Cortex of kidney (tissue), 1 donor: Measurements from ENCODE around the gene ADAMTS9.

ENCODE experiments used
- DNase-seq: peaks from one replicate; lab custom pipeline; 2025; lab: John Stamatoyannopoulos, UW

Gene ADAMTS9

DNA sequence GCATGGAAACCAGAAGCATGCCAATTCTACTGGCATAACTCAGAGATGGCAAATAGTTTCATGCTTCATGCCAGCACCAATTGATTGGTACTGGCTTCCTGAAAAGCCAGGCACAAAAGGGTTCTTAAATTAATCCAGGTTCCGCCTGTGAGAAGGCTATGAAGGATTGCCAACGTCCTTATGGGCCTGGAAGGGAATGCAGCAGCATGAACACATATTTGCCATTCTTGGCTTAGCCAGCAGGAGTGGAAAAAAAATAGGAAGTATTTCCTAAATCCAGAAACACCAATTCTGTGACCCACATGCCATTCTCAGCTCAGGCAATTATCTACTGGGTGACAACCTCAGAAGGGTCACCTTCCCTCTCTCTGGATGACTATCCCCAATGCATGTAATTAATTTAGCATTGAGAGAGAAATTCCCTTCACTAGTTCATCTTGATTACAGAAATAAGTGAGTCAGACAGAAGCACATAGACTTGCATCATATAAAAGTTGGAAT is 36.0 kb downstream of the ADAMTS9 start:
- DNase-seq: no peak

DNA sequence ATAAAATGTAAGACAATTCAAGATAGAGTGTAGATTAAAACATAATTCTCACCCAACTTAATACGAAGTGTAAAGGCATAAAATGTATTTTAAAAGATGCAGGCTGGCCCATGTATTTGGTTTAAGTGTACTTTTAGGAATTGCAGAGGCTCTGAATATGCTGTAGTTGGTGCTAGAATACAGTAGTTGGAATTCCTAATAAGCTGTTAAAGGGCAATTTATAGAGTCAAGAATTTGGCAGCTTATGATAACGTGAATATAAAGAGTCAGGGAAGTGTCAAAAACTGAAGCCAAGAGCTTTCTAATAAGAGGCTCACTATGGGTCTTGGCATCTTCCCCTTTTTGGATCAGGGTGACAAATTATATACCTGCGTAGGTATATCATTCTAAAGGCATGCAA is 36.5 kb downstream of the ADAMTS9 start:
- no peak for DNase-seq

DNA sequence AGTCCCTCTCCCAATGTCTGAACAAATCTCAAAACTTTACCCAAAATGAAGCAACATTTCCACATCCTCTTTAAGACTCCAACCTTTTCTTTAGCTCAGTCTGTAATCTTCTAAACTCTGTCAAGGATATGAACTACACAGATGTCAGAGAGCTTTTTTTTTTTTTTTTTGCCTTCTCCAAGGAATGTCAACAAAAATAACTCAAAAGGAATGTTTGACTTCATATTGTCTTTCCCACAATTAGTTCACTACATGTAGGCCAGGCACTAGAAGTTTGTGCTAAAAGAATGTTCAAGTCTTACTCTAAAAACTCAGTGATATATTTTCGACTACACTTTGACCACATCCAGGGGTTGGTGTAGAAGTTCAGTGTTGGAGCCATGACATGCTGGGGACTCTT is 37.1 kb downstream of the ADAMTS9 start:
- no peak for DNase-seq

DNA sequence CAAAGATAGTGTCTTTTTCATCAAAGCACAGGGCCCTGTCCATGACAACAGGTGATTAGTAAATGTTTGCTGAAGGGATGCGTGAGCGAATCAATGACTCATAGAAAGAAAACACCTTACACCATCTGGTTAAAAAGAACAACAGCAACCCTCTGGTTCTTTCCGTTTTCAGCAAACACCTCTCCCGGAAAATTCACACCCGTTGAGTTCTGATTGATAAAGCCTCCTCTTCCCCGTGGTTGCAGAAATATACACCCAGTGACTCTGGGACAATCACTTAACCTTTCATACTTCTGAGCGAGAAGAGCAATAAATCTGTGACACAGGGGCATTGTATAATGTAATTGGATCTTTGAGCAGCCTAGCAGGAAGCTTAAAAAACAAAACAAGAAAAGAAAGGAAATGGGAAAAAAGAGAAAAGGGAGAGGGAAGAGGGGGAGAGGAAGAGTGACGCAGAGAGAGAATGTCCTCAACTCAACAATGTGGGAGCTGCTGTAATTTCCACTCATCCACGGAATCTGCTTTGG is 37.6 kb downstream of the ADAMTS9 start:
- no peak for DNase-seq

DNA sequence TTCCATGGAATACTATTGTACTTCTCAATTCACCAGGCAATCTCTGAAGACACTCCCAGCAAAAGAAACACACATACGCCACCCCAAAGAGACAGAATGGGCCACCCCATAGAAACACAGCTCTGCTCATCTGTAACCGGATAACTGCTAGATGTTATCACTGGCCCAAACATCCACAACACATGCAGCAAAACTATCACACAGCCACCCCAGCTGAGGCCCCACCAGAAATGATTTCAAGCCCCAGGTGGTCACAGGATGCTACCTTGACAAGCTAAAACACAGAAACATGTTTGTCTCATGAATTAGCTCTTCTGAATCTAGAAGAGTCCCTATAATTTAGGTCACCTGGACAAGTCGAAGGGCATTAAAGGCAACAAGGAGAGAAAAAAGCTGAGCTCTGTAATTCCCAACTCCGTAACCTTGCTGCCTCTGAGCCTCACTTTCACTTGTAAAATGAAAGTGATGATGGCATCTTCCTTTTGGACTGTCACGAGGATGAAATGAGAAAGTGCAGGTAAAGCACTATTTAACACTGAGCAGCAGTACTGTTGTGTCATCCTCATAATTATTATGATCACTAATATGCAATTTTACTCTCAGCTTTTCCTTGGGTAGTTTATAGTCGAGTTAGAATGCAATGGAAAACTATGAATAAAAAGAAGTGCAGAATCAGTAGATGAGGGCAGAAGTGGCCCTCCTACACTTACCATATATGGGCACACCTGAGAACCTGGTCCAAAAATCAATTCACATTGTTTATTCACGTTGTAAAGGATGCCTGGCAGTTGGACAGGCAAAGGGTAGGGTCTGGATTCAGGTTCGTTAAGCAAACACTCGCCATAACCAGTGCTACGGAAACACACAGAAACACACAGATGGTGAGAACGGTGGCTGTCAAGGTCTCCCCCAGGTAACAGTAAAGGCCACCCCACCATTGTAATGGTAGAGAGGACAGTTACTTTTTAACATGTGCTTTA is 38.6 kb downstream of the ADAMTS9 start:
- DNase-seq: no peak

DNA sequence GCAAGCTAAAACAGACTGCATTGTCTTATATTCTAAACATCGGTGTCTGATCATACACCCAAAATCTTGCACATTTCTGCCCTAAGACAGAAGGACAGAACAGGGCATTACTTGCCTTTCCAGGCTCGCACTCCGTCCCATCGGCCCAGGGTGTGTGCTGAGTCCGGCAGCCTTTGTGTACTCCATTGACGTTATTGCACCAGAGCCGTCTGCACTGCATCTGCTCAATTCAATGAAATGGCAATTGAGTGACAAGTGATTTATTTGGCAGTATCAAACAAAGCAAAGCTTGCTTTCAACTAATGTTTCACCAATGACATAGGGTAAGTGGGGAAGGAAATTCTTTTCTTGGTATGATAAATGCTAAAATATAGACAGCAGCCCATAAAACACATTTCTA is 40.0 kb downstream of the ADAMTS9 start:
- no peak for DNase-seq

DNA sequence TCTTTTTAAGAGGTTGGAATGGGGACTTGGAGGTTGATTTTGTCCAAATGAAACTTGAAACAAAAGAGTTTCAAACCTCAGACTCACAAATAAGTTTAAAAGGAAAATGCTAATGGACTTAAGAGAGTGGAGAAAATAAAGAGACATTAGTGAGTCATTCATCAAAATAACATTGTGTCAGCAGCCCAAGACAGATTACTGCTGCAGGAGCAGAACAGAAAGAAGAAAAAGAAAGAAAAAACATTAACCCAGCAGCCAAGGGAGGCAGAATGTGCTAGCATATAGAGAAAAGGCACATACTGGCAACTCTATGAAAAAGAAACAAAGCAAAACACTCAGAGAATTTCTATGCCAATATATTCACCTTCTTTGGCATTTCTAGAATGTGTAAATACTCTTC is 42.6 kb downstream of the ADAMTS9 start:
- DNase-seq: no peak

DNA sequence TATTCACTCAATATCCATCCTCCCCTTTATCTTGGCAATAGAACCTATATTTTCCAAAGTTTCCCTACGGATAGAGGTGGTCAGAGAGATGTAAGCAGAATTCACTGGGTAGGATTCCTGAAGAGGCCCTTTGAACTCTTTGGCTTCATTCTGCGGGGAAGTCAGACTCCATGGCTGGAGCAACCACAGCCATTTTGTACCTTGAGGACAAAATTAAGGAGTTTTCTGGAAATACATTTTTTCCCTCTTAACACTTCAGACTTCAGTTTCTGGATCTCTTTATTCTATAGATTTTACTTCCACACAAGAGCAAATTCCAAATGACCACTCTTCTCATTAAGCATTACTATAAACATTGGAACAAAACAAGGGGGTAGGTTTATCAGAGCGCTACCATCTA is 43.3 kb downstream of the ADAMTS9 start:
- DNase-seq: no peak

DNA sequence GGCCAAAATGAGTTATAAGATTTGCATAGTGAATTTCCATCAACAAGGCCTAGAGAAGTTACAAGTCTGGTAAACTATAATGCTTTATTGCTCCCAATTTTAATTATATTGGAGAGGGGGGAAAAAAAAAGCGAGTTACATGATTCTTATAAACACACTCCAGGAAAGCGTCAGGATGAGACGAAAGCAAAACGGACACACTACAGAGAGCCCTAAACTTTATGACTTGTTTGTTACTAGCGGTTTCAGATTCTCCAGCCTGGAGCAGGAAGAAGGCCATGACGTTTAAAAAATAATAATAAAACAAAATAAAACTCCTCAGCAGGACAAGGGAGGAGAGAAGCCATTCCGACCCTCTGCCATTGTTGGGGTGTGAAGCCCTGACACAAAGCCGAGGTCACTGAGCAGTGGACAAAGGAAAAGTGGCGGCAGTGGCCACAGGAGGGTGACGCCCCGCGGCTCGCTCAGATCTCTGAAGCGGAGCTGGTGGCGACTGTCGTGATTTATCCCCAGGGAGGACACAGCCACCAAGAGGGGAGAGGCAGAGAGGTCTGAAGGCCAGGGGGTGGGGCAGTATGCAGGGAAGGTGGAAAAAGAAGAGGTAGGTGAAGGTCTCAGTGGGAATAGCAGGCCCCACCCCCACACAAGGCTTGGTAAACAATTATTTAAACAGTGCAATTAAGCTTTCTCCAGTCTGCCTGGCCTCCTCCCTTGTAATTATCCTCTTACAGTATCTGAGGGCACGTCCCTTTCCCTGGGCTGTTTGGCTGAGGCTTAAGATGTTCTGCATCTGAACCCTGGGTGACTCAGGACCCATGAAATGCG is 45.3 kb downstream of the ADAMTS9 start:
- DNase-seq: no peak

DNA sequence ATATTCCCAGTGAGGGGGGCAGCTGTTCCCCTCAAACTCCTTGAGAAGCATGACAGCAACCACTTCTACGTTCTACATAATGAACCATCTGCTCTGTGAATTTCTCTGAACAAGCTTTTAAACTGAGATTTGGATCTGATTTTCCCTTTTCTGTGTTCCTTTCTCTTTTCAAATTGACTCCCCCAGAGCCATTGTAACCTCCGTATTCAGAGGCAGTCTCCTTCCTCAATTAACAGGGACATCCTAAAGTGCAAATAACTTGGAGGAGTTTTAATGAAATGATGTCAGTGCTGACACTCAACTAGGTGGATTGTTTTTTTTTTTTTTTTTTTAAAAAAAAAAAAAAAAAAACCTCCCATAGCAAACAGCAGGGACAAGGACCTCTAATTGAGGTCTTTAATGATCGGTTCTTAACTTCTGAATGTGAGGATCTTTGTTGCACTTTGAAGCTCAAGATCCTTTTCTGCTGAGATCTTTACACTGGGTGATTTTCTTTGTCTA is 48.8 kb downstream of the ADAMTS9 start:
- no peak for DNase-seq

DNA sequence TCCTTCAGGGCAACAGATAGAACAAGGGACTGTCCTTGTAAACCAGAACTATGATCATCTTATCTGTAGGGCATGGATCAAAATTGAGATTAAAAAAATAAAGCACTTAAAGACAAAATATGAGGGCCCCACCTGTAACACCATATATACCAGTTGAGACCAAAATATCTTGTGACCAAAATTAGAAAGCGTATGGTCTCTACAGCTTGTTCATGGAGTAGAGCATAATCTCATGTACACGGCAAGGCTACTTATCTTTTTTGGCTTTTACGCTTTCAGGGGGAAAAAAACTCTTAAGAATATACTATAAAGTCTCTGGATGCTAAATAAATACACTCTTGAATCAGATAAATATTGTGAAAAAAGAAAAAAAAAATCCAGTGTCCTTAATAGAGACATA is 49.3 kb downstream of the ADAMTS9 start:
- no peak for DNase-seq

DNA sequence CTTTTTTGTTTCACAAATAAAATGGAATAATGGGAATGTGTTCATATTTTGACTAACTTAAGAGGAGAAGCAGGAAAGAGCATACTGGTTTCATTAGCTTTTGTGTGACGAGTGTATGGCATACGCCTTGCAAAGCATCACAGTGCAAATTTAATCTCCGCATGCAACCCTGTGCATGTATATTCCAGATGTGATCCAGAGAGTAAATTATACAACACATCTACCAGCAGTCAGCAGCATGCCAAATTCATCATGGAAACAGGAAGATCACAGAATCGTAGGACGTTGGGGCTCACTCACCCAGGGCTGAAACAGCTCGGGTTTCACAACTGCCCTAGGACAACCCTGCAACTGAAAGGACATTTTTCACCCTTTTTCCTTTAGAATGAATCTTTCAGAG is 53.4 kb downstream of the ADAMTS9 start:
- DNase-seq: no peak

DNA sequence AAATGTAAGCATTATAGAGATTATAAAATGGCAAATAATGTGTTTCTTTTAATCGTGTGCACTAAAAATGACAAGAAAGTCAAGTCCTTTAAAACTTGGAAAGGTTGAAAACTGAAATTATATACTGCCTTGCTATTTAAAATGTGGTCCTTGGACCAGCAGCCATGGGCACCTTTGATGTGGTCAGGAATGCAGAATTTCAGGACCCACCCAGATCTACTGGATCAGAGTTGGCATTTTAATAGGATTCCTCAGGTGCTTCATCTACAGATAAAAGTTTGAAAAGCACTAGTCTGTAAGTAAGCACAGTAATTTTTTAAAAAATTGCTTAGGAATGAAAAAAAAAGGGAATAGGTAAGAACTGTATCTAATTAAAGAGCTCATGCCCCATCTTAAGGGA is 55.8 kb downstream of the ADAMTS9 start:
- DNase-seq: no peak

DNA sequence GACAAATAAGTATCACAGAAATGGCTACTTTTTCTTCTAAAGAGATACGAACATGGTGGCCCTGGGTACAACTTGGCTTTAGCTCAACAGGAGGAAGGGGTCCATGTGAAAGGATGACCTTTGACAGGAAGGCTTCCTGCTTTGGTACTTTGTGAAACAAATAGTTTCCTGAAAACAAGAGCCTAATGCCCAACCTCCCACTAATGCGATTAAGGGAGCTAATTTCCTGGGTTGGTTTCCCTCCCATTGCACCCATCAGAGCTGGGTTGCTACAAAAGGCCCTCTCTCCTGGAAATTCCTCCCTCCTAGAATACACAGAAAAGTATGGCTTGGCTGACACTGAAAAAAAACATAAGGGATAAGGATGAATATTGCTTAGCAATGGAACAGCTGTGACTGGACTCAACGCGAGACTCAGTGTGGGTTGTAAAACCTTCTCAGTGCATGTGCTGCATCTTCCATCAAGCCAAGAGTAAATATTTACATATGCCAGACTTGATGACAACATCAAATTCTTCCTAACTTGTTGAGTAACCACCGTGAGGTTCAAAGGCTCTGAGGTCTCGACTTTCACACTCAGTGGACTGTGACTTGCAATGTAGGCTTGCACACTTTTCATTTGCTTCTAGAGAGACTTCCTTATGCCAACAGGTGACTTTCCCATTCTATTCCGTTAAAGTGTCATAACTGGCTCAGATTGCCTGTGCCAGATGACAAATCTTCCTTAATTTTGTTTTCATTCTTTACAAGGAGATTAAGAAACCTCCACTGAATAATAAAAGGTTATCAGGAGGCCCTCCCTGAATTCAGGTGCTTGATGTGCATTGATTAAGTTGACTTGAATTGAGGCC is 60.1 kb downstream of the ADAMTS9 start:
- DNase-seq: no peak

DNA sequence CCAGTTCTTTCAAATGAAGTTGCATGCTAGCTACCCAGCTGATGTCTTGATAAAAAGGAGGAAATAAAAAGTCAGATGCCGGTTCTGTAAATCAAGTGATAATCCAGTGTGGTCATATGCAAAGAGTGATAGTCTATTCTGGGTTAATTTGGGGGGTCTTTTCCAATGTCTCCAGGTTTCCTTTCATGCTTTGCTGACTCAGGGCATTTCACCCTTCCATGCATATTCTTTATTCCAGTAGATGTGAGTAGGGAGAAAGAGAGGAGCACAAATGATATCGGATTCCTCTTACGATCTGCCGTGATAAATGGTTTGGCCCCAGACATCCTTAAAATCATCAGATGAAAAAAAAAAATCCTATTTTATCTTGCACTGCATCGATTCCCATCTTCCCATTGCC is 60.8 kb downstream of the ADAMTS9 start:
- no peak for DNase-seq

DNA sequence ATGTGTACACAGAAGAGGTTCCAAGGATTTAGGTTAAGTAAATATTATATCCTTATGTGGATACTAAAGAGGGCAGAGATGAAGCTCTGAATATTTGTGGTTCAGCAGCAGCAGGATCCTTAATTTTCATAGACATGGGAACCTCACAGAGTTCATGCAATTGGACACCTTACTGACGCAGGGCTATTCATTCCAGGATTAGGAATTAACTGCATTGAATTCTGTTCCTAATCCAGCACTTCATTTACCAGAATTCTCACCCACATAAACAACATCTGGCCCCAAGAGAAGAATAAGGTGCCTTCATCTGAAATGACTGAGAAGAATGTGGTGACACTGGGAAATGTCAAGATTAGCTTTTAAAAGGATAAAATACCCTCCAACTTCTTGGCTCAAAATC is 62.4 kb downstream of the ADAMTS9 start:
- DNase-seq: no peak

DNA sequence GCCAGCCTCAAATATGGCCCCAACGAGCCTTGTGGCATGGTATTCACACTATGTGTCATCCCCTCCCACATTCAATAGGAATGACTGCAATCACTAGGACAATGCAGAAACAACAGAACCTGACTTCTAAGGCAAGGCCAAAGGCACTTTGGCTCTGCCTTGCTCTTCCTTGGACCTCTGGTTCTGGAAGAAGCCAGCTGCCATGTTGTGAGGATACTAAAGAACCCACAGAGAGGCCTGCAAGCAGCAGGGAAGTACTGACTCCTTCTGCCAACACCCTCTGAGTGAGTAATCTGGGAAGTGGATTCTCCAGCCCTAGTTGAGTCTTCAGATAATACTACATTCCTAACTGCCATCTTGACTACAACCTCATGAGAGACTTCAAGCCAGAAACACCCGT is 64.7 kb downstream of the ADAMTS9 start:
- DNase-seq: no peak

DNA sequence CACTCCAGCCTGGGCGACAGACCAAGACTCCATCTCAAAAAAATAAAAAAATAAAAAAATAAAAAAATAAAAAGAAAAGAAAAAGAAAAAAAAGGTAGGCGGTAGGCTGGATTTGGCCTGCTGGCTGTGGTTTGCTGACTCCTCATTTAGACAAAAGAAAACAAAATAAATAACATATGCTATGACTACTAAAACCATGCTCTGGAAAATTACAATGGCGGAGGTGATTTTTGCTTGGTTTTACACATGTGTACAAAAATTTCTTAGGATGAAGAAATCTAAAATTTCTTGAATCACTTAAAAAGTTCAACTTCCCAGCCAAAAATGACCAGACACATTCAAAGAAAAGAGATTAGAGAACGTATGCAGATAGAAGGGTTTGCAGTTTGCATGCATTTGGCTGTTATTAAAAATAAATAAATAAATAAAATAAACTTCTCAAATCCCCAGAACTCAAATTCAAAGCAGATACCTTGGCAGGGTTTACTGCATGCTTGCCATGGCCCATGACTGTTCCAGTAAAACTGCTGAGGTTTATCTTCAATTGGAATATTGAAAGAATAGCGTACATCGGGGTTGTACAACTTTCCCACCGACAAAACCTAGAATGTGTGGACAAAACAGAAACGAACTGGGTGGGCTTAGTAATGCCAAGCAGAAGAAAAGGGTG is 65.9 kb downstream of the ADAMTS9 start:
- DNase-seq: no peak

DNA sequence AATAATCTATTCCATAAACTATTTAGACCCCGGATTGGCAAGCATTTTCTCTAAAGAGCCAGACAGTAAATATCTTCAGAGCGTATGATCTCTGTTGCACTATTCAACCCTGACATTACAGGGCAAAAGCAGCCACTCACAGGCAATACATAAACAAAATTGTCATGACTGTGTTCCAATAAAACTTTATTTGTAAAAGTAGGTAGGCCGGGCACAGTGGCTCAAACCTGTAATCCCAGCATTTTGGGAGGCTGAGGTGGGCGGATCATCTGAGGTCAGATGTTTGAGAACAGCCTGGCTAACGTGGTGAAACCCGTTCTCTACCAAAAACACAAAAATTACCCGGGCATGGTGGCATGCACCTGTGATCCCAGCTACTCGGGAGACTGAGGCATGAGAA is 66.5 kb downstream of the ADAMTS9 start:
- DNase-seq: no peak

DNA sequence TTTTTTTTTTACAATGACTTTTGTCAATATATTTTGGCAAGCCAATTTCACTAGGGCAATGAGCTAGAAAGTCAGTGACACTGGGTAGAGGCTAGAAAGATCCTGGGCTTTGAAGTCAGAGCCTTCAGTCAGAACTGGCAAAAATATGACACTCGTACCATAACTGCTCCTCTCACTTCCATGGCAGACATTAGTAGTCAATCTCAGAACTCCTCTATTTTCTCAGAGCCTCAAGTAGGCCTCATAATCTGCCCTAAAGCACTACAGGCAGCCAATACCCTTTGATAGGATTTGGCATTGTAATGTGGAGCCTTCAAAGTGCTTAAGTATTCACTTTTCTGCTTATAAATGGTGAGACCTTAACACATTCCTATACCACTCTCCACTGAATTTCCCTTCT is 67.8 kb downstream of the ADAMTS9 start:
- no peak for DNase-seq

DNA sequence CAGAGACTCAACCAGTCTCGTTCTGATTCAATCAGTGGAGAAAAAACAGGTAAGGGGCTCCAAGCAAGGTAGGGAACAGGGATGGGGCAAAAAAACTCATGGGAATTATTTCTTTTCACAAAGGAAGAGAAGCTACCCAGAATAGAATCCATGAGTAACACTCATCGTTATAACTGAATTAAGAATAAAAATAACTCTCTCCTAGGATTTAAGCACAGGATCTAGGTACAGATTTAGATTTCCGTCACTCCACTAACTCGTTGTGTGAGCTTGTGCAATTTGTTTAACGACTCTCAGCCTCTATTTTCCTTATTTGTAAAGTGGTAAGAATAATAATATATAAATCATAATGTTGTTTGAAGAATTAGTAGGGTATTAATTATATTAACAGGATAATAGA is 68.6 kb downstream of the ADAMTS9 start:
- DNase-seq: no peak
